ENCODE data around the gene PGGHG. TPM values are rescaled to one million over a fixed set of nuclear protein-coding genes. Genes with fewer than 3 reads are reported as not detected.

The PGGHG gene
- polyA plus RNA-seq, 1 donor, result 53.8 TPM

Other genes starting within 250 kb of the PGGHG start
- gene SCGB1C1, start 96.0 kb upstream of the PGGHG start, polyA plus RNA-seq, result not detected
- 51.2 TPM for gene BET1L, start 81.7 kb upstream of the PGGHG start, polyA plus RNA-seq
- 64.2 TPM for gene RIC8A, start 81.4 kb upstream of the PGGHG start, polyA plus RNA-seq
- gene SIRT3, start 52.8 kb upstream of the PGGHG start, polyA plus RNA-seq, result 44.8 TPM
- 107 TPM for gene PSMD13, start 52.1 kb upstream of the PGGHG start, polyA plus RNA-seq
- gene NLRP6, start 10.7 kb upstream of the PGGHG start, polyA plus RNA-seq, result 37.4 TPM
- gene IFITM5, start 10.4 kb downstream of the PGGHG start, polyA plus RNA-seq, result 0.10 TPM
- gene IFITM2, start 18.7 kb downstream of the PGGHG start, polyA plus RNA-seq, result 51.7 TPM
- 137 TPM for gene IFITM1, start 24.9 kb downstream of the PGGHG start, polyA plus RNA-seq
- gene IFITM3, start 31.7 kb downstream of the PGGHG start, polyA plus RNA-seq, result 250 TPM
- 24.0 TPM for gene B4GALNT4, start 80.4 kb downstream of the PGGHG start, polyA plus RNA-seq
- gene PKP3, start 105.1 kb downstream of the PGGHG start, polyA plus RNA-seq, result 71.6 TPM
- gene SIGIRR, start 125.9 kb downstream of the PGGHG start, polyA plus RNA-seq, result 84.9 TPM
- gene ANO9, start 152.9 kb downstream of the PGGHG start, polyA plus RNA-seq, result 169 TPM
- 21.1 TPM for gene PTDSS2, start 161.2 kb downstream of the PGGHG start, polyA plus RNA-seq
- 85.4 TPM for gene RNH1, start 218.1 kb downstream of the PGGHG start, polyA plus RNA-seq
- 28.3 TPM for gene HRAS, start 246.4 kb downstream of the PGGHG start, polyA plus RNA-seq
- gene LRRC56, start 248.4 kb downstream of the PGGHG start, polyA plus RNA-seq, result 2.4 TPM